Adrenal gland (tissue), 12 donors: ENCODE results near the gene INHBA. TPM values are rescaled to one million over a fixed set of nuclear protein-coding genes. Genes with fewer than 3 reads are reported as not detected.

ENCODE experiments used
- DNase-seq, 7 donors: peaks; one replicate each; pipeline ENCODE4 v3.0.0-alpha.2; 2019 to 2020
- H3K27ac ChIP-seq, 5 donors: fragments of 200-600 bp; sonication (generic) in 4 of 5; 1 replicate in 3 of 5; 2 replicates in 2 of 5; pipeline versions ENCODE4 v1.5.1 to v1.8.0; 2016 to 2020; ENCODE audit warnings: mild to moderate bottlenecking in 1 of 5
- H3K27me3 ChIP-seq: fragments of 200-600 bp; 2 replicates; pipeline ENCODE4 v1.8.0; 2021
- H3K36me3 ChIP-seq, 2 donors: fragments of 200-600 bp; replicated peaks in 1 of 2; 1 replicate in 1 of 2; 2 replicates in 1 of 2; pipeline versions ENCODE4 v1.5.1 to v1.8.0; 2018 to 2022
- H3K4me1 ChIP-seq, 2 donors: fragments of 200-600 bp; replicated peaks in 1 of 2; 1 replicate in 1 of 2; 2 replicates in 1 of 2; pipeline versions ENCODE4 v1.5.1 to v1.8.0; 2018 to 2021
- H3K4me3 ChIP-seq, 4 donors: fragments of 200-600 bp; sonication (generic) in 3 of 4; one replicate each; pipeline ENCODE4 v1.5.1; 2016 to 2018
- H3K9me3 ChIP-seq, 3 donors: fragments of 200-600 bp; sonication (generic) in 1 of 3; replicated peaks in 1 of 3; 1 replicate in 2 of 3; 2 replicates in 1 of 3; pipeline versions ENCODE4 v1.5.1 to v1.8.0; 2016 to 2021
- CTCF ChIP-seq, 6 experiments: fragments of 450-650 bp in 4 of 6; fragments of 200-600 bp in 2 of 6; sonication (generic) in 1 of 6; IDR thresholded peaks; 1 replicate in 5 of 6; 2 replicates in 1 of 6; pipeline versions ENCODE4 v1.5.1 to v1.8.0; 2016 to 2021; ENCODE audit warnings: antibody characterized with exemption in 6 of 6, mild to moderate bottlenecking in 2 of 6, moderate library complexity in 1 of 6
- POLR2A ChIP-seq, 2 donors: fragments of 450-650 bp; IDR thresholded peaks; one replicate each; pipeline ENCODE4 v1.6.1; 2017; ENCODE audit warnings: antibody characterized with exemption in 2 of 2, mild to moderate bottlenecking in 2 of 2, moderate library complexity in 1 of 2
- WGBS, 4 donors: extraction: QIAGEN DNeasy Blood & Tissue Kit in 2 of 4; methylation state at CpG; one replicate each; pipeline versions ENCODE4 v1.1.5 to v1.1.7; 2013 to 2017; 5-methylcytosine and 5-hydroxymethylcytosine counted together
- intact Hi-C, 2 donors: fragments of 100-400 bp; cut with DNase I; formaldehyde crosslinking; loops; one replicate each; pipeline versions ENCODE4 v1.14.1 to v1.15.0; 2022 to 2023
- polyA plus RNA-seq, 3 donors: library from polyadenylated mRNA; stranded (reverse); fragments of 200-250 nt in 2 of 3; fragments of 350-450 nt in 1 of 3; fragmentation: Illumina TruSeq in 1 of 3; extraction: RNeasy Lipid Tissue Mini Kit (QIAGEN cat#74804) in 1 of 3; gene quantifications; one replicate each; pipeline ENCODE4 v1.2.3, GENCODE V29; 2013 to 2014
- total RNA-seq, 9 donors: library from RNA; depleted of rRNA in 4 of 9; stranded (reverse); fragments of >200 nt in 4 of 9; fragments of 120-200 nt in 1 of 9; fragmentation: NEBNext Ultra II Directional in 1 of 9; extraction: Animal tissue kit (Norgen Biotek cat#: 25700) in 1 of 9; gene quantifications; one replicate each; pipeline versions ENCODE4 v1.1.0 to v1.2.4, GENCODE V29; 2013 to 2023
- donor health status: healthy with polysubstance abuse.
- donor health status: Bipolar disorder and iron deficiency.
- donor health status: DM: yes; HTN: yes; CAD: no.
- donor health status: DM: no; HTN: no; CAD: no.
- donor health status: DM: no; HTN: no; CAD: no.
- donor health status: DM: yes; HTN: yes; CAD: no.

Gene INHBA
- total and polyA plus RNA-seq, 12 donors: 0.35 to 4.1 (median 0.89) TPM

GRCh38 chr7:41641011-41641664 is 61.8 kb downstream of the INHBA start:
- Histone ChIP-seq H3K9me3 (no peaks in the 10 kb centered on the region), H3K27ac (no peak overlapping the region), H3K36me3 (no peaks in the 10 kb centered on the region), H3K27me3 (no peaks in the 10 kb centered on the region), H3K4me1 (no peaks in the 10 kb centered on the region), H3K4me3 (no peak overlapping the region)
- DNase-seq: no peak
- intact Hi-C loops: no loop called here
- TF ChIP-seq CTCF (IDR thresholded peaks at IDR 0.05): no peak
- no peak for TF ChIP-seq POLR2A (IDR thresholded peaks at IDR 0.05)
- 73 to 80% (median 75%) methylated on average over 6 of the region's 6 CpGs for WGBS, 4 donors

- Histone ChIP-seq H3K4me3 (no peak overlapping the region), H3K4me1 (no peaks in the 10 kb centered on the region), H3K27me3 (no peaks in the 10 kb centered on the region), H3K9me3 (no peaks in the 10 kb centered on the region), H3K27ac (no peak overlapping the region), H3K36me3 (no peaks in the 10 kb centered on the region)
- DNase-seq: no peak
- intact Hi-C loops: no loop called here
- 78 to 86% (median 82%) methylated on average over 8 of the region's 8 CpGs for WGBS, 4 donors
- TF ChIP-seq CTCF (IDR thresholded peaks at IDR 0.05): no peak
- no peak for TF ChIP-seq POLR2A (IDR thresholded peaks at IDR 0.05)
These were observed 62.4 kb downstream of the INHBA start for GRCh38 chr7:41640487-41640886.

GRCh38 chr7:41637049-41637448 is 65.8 kb downstream of the INHBA start:
- H3K4me3 ChIP-seq: no peak overlapping the region
- H3K27me3 ChIP-seq: no peaks in the 10 kb centered on the region
- H3K4me1 ChIP-seq: no peaks in the 10 kb centered on the region
- intact Hi-C loops: no loop called here
- no peaks in the 10 kb centered on the region for H3K36me3 ChIP-seq
- no peaks in the 10 kb centered on the region for H3K9me3 ChIP-seq
- H3K27ac ChIP-seq: no peak overlapping the region
- no peak for TF ChIP-seq CTCF (IDR thresholded peaks at IDR 0.05)
- no peak for TF ChIP-seq POLR2A (IDR thresholded peaks at IDR 0.05)
- DNase-seq: no peak
